VCaP (cell line): Measurements from ENCODE around the gene WWOX.

Source experiments
- H3K27ac ChIP-seq: fragments of 450-650 bp; 2 replicates; pipeline ENCODE4 v1.5.1; 2017
- CTCF ChIP-seq: fragments of 450-650 bp; conservative IDR thresholded peaks from 2 replicates; pipeline ENCODE4 v1.5.1; 2017; ENCODE audit warnings: mild to moderate bottlenecking, moderate library complexity

WWOX gene

GRCh38 chr16:78695391-78695790 lies 595.9 kb downstream of the WWOX start:
- TF ChIP-seq CTCF, result no peak
- no peak overlapping the region for H3K27ac ChIP-seq

GRCh38 chr16:78696797-78697196 lies 597.3 kb downstream of the WWOX start:
- H3K27ac ChIP-seq, result no peak overlapping the region
- no peak for TF ChIP-seq CTCF

- TF ChIP-seq CTCF, result no peak
- H3K27ac ChIP-seq, result no peak overlapping the region
Measured at GRCh38 chr16:78697426-78697825, 598.0 kb downstream of the WWOX start.

DNA sequence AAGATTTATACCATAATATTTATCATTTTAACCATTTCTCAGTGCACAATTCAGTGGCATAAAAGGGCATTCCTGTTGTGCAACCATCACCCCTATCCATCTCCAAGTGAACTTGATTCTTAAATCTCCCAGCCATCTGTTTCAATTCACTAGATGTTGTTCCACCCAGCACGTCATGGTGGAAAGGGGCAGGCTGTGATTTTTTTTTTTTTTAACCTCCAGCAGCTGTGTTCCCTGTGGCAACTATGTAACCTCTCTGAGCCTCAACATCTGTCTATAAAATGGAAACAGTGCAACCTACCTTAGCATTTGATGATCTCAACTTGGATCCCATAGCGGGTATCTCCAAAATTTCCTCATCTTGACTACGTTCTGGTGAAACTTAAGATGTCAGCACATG lies 604.5 kb downstream of the WWOX start:
- TF ChIP-seq CTCF, result no peak

GRCh38 chr16:78704416-78704815 lies 605.0 kb downstream of the WWOX start:
- H3K27ac ChIP-seq, result no peak overlapping the region
- TF ChIP-seq CTCF, result no peak

More for the DNA sequence above, 604.5 kb downstream of the WWOX start:
- H3K27ac ChIP-seq, result no peak overlapping the region

DNA sequence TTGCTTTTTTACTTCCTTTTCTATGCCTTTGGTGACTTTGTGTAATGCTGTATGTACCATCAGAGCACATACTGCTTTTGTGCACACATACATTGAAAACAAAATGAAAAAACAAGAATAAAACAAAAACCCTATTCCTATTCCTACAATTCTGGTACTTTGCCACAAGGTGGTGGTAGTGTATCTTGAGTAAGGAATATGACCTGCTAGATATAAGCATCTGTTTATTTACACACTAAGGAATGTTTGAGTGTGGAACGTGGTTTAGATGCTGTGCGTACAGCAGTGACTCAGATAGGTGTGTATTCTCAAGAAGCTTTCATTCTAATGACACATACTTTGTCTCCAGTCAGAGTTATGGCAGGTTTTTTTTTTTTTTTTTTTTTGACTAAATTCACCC lies 606.2 kb downstream of the WWOX start:
- TF ChIP-seq CTCF, result peak; percentile 51
- H3K27ac ChIP-seq, result no peak overlapping the region

DNA sequence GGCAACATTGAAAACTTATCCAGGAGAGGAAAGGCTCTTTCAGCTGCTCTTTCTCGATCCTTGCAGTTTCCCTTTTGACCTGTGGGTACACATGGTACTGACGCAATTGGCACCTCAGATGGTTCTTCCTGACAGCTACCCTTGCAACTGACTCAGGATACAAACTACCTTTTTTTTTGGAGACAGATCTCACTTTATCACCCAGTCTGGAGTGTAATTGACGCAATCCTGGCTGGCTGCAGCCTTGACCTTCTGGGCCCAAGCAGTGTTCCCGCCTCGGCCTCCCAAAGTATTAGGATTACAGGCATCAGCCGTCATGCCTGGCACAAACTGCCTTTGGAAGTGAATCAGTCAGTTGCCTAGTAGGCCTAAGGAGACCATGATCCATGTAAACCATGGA lies 607.2 kb downstream of the WWOX start:
- no peak for TF ChIP-seq CTCF
- no peak overlapping the region for H3K27ac ChIP-seq
